Measurements from ENCODE around the gene LRIT1. TPM values are rescaled to one million over a fixed set of nuclear protein-coding genes. Genes with fewer than 3 reads are reported as not detected.

Gene LRIT1
- total RNA-seq, 2 experiments from 2014 or later = not detected

GRCh38 chr10:84257343-84258020 lies 16.1 kb upstream of the LRIT1 start:
- peaks cover 7% of the 10 kb centered on the region for H3K4me1 ChIP-seq (ENCODE audit: insufficient read depth, low read length)
- intact Hi-C loops (cut with DNase I, micrococcal nuclease) = no loop called here
- no peaks in the 10 kb centered on the region for H3K36me3 Mint-ChIP-seq (ENCODE audit: low read depth)
- TF ChIP-seq, protein P1, sequence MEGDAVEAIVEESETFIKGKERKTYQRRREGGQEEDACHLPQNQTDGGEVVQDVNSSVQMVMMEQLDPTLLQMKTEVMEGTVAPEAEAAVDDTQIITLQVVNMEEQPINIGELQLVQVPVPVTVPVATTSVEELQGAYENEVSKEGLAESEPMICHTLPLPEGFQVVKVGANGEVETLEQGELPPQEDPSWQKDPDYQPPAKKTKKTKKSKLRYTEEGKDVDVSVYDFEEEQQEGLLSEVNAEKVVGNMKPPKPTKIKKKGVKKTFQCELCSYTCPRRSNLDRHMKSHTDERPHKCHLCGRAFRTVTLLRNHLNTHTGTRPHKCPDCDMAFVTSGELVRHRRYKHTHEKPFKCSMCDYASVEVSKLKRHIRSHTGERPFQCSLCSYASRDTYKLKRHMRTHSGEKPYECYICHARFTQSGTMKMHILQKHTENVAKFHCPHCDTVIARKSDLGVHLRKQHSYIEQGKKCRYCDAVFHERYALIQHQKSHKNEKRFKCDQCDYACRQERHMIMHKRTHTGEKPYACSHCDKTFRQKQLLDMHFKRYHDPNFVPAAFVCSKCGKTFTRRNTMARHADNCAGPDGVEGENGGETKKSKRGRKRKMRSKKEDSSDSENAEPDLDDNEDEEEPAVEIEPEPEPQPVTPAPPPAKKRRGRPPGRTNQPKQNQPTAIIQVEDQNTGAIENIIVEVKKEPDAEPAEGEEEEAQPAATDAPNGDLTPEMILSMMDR (IDR thresholded peaks at IDR 0.05) = no peak
- ChIA-PET POLR2A (no interaction called here), CTCF (interaction anchor here (0.7 to 1.0 kb wide), 2 partner anchors 10 kb away, joined by 3 read pairs; no protein-coding TSS in a partner anchor)
- peaks cover 4% of the 10 kb centered on the region for H3K4me1 Mint-ChIP-seq (ENCODE audit: low read depth)
- H3K27ac Mint-ChIP-seq = no peak overlapping the region
- H3K36me3 ChIP-seq (ENCODE audit: insufficient read depth, low read length) = no peaks in the 10 kb centered on the region
- H3K4me3 ChIP-seq (ENCODE audit: low read length) = no peak overlapping the region
- H3K4me3 Mint-ChIP-seq = no peak overlapping the region
- no peak overlapping the region for H3K27ac ChIP-seq (ENCODE audit: low read depth in 1 of 2, low read length in 2 of 2)
- DNase-seq (no peak), ATAC-seq (ENCODE audit: poor library complexity) (no peak)
- H3K9me3 ChIP-seq (ENCODE audit: control insufficient read depth in 1 of 2, insufficient read depth in 1 of 2, low read length in 2 of 2) = peaks cover 0 to 4% of the 10 kb centered on the region in 2 experiments
- peaks cover 46% of the 10 kb centered on the region for H3K27me3 Mint-ChIP-seq
- no peaks in the 10 kb centered on the region for H3K9me3 Mint-ChIP-seq
- H3K27me3 ChIP-seq (ENCODE audit: control insufficient read depth in 1 of 2, insufficient read depth in 2 of 2, low read length in 2 of 2) = peaks cover 8 to 9% of the 10 kb centered on the region in 2 experiments

- peak; percentile 48 for ATAC-seq (ENCODE audit: poor library complexity)
- peaks cover 39% of the 10 kb centered on the region for H3K27me3 Mint-ChIP-seq
- intact Hi-C loops (cut with DNase I, micrococcal nuclease) = no loop called here
- Histone ChIP-seq H3K4me1 (ENCODE audit: insufficient read depth, low read length) (peaks cover 7% of the 10 kb centered on the region), H3K4me3 (ENCODE audit: low read length) (no peak overlapping the region), H3K36me3 (ENCODE audit: insufficient read depth, low read length) (no peaks in the 10 kb centered on the region), H3K27ac (ENCODE audit: low read depth in 1 of 2, low read length in 2 of 2) (no peak overlapping the region), H3K9me3 (ENCODE audit: control insufficient read depth in 1 of 2, insufficient read depth in 1 of 2, low read length in 2 of 2) (peaks cover 0 to 4% of the 10 kb centered on the region in 2 experiments), H3K27me3 (ENCODE audit: control insufficient read depth in 1 of 2, insufficient read depth in 2 of 2, low read length in 2 of 2) (peaks cover 8 to 9% of the 10 kb centered on the region in 2 experiments)
- no peak overlapping the region for H3K27ac Mint-ChIP-seq
- H3K36me3 Mint-ChIP-seq (ENCODE audit: low read depth) = no peaks in the 10 kb centered on the region
- H3K4me3 Mint-ChIP-seq = no peak overlapping the region
- ChIA-PET CTCF (interaction anchor here (0.7 to 1.0 kb wide), 3 partner anchors 9 to 274 kb away, joined by 3 read pairs; no protein-coding TSS in a partner anchor), POLR2A (no interaction called here)
- TF ChIP-seq, protein P1 (IDR thresholded peaks at IDR 0.05) = peak; percentile 37
- peak in 12 of 14 experiments; percentile 7 to 54 (median 20) for DNase-seq
- no peaks in the 10 kb centered on the region for H3K9me3 Mint-ChIP-seq
- H3K4me1 Mint-ChIP-seq (ENCODE audit: low read depth) = peaks cover 4% of the 10 kb centered on the region
Measured at GRCh38 chr10:84256510-84257342, 15.4 kb upstream of the LRIT1 start.

GRCh38 chr10:84254552-84255478 lies 13.5 kb upstream of the LRIT1 start:
- Mint-ChIP-seq H3K36me3 (ENCODE audit: low read depth) (no peaks in the 10 kb centered on the region), H3K27ac (no peak overlapping the region), H3K4me1 (ENCODE audit: low read depth) (peaks cover 4% of the 10 kb centered on the region), H3K4me3 (no peak overlapping the region), H3K9me3 (no peaks in the 10 kb centered on the region), H3K27me3 (peaks cover 25% of the 10 kb centered on the region)
- ChIA-PET CTCF (interaction anchor here (1.0 to 1.4 kb wide), 2 partner anchors 13 to 107 kb away, joined by 3 to 5 read pairs; no protein-coding TSS in a partner anchor), POLR2A (no interaction called here)
- intact Hi-C loops (cut with DNase I, micrococcal nuclease) = no loop called here
- ATAC-seq (ENCODE audit: poor library complexity) (no peak), DNase-seq (no peak)
- Histone ChIP-seq H3K27me3 (ENCODE audit: control insufficient read depth in 1 of 2, insufficient read depth in 2 of 2, low read length in 2 of 2) (peaks cover 6 to 9% of the 10 kb centered on the region in 2 experiments), H3K9me3 (ENCODE audit: control insufficient read depth in 1 of 2, insufficient read depth in 1 of 2, low read length in 2 of 2) (peaks cover 0 to 4% of the 10 kb centered on the region in 2 experiments), H3K36me3 (ENCODE audit: insufficient read depth, low read length) (no peaks in the 10 kb centered on the region), H3K27ac (ENCODE audit: low read depth in 1 of 2, low read length in 2 of 2) (no peak overlapping the region), H3K4me1 (ENCODE audit: insufficient read depth, low read length) (peaks cover 7% of the 10 kb centered on the region), H3K4me3 (ENCODE audit: low read length) (no peak overlapping the region)
- TF ChIP-seq, protein P1 (IDR thresholded peaks at IDR 0.05) = no peak

All from CD4-positive, alpha-beta T cell (primary cell).